IMR-90 (cell line): ENCODE measurements around the gene ZNF273. TPM values are rescaled to one million over a fixed set of nuclear protein-coding genes. Genes with fewer than 3 reads are reported as not detected.

Experiments
- ATAC-seq: fragments of 200-7000 bp; cut with Tn5 transposase; 2 replicates; pipeline ENCODE4 v1.9.1; 2020; ENCODE audit warnings: low read depth, mild to moderate bottlenecking, moderate library complexity
- BruUV-seq: library from RNA; stranded (reverse); fragments of 400-500 nt; replicated peaks from 2 replicates; lab custom pipeline; 2021; lab: Mats Ljungman, UMichigan
- CTCF ChIA-PET: fragments of 300-600 bp; formaldehyde crosslinking; extraction: SDS; loops from one replicate; lab custom pipeline; 2021; ENCODE audit warnings: antibody characterized with exemption; lab: Yijun Ruan, JAX
- POLR2A ChIA-PET: fragments of 300-600 bp; sonication (Branson Sonifier 250); formaldehyde crosslinking; loops from one replicate; lab custom pipeline; 2022; ENCODE audit warnings: antibody characterized with exemption; ENCODE audit not compliant: unreplicated experiment; lab: Charles Lee
- DNase-seq: peaks from one replicate; pipeline ENCODE4 v3.0.0; 2013
- H2AFZ ChIP-seq: replicated peaks from 2 replicates; pipeline ENCODE3; 2013; ENCODE audit warnings: low read length, mild to moderate bottlenecking; ENCODE audit not compliant: poor library complexity
- H2AK5ac ChIP-seq: 2 replicates; pipeline ENCODE4 v1.6.1; 2013; ENCODE audit warnings: low read depth, low read length, inconsistent platforms
- H2AK9ac ChIP-seq: replicated peaks from 2 replicates; pipeline ENCODE3; 2013; ENCODE audit warnings: mild to moderate bottlenecking, low read depth, low read length, moderate library complexity; ENCODE audit not compliant: poor library complexity
- H2BK120ac ChIP-seq: 2 replicates; pipeline ENCODE4 v1.6.1; 2013; ENCODE audit warnings: low read depth, low read length, inconsistent platforms
- H2BK15ac ChIP-seq: 3 replicates; pipeline ENCODE4 v1.6.1; 2013; ENCODE audit warnings: low read depth, low read length, inconsistent platforms
- H2BK20ac ChIP-seq: 2 replicates; pipeline ENCODE4 v1.6.1; 2013; ENCODE audit warnings: low read depth, mild to moderate bottlenecking, inconsistent platforms, low read length, moderate library complexity
- H2BK5ac ChIP-seq: 2 replicates; pipeline ENCODE4 v1.6.1; 2013; ENCODE audit warnings: mild to moderate bottlenecking, low read depth, low read length, inconsistent platforms; ENCODE audit not compliant: poor library complexity, severe bottlenecking
- H3K14ac ChIP-seq: replicated peaks from 2 replicates; pipeline ENCODE4 v1.6.1; 2013; ENCODE audit warnings: low read depth, low read length, inconsistent platforms
- H3K18ac ChIP-seq: 2 replicates; pipeline ENCODE4 v1.6.1; 2013; ENCODE audit warnings: low read depth, low read length, control low read depth
- H3K23ac ChIP-seq: 2 replicates; pipeline ENCODE4 v1.6.1; 2013; ENCODE audit warnings: low read depth, low read length, inconsistent platforms
- H3K27ac ChIP-seq: 2 replicates; pipeline ENCODE4 v1.5.1; 2013; ENCODE audit warnings: mild to moderate bottlenecking, control low read depth, low read length; ENCODE audit not compliant: insufficient read depth
- H3K27me3 ChIP-seq: 2 replicates; pipeline ENCODE4 v1.6.1; 2013; ENCODE audit warnings: low read length; ENCODE audit not compliant: control insufficient read depth, insufficient read depth
- H3K36me3 ChIP-seq: 2 replicates; pipeline ENCODE4 v1.6.1; 2013; ENCODE audit warnings: low read length, mixed read lengths; ENCODE audit not compliant: control insufficient read depth, insufficient read depth
- H3K4ac ChIP-seq: 2 replicates; pipeline ENCODE4 v1.6.1; 2013; ENCODE audit warnings: low read depth, low read length, inconsistent platforms
- H3K4me1 ChIP-seq: 2 replicates; pipeline ENCODE4 v1.6.1; 2013; ENCODE audit warnings: low read length, mixed read lengths; ENCODE audit not compliant: control insufficient read depth, insufficient read depth
- H3K4me2 ChIP-seq: 2 replicates; pipeline ENCODE4 v1.6.1; 2013; ENCODE audit warnings: low read depth, mild to moderate bottlenecking, control low read depth, low read length, moderate library complexity
- H3K4me3 ChIP-seq: 2 replicates; pipeline ENCODE4 v1.5.1; 2013; ENCODE audit warnings: low read depth, mild to moderate bottlenecking, control low read depth, low read length, moderate library complexity; ENCODE audit not compliant: insufficient read depth
- H3K56ac ChIP-seq: 2 replicates; pipeline ENCODE4 v1.6.1; 2013; ENCODE audit warnings: low read length, inconsistent platforms; ENCODE audit not compliant: insufficient read depth; ENCODE audit errors: extremely low read depth
- H3K79me1 ChIP-seq, 2 experiments: 2 replicates each; pipeline ENCODE4 v1.6.1; 2013; ENCODE audit warnings: low read length in 2 of 2, inconsistent platforms in 1 of 2, low read depth in 1 of 2
- H3K9ac ChIP-seq: 2 replicates; pipeline ENCODE4 v1.6.1; 2013; ENCODE audit warnings: low read depth, low read length, control low read depth
- H3K9me1 ChIP-seq: 2 replicates; pipeline ENCODE4 v1.6.1; 2013; ENCODE audit warnings: low read length, inconsistent platforms; ENCODE audit not compliant: insufficient read depth
- H3K9me3 ChIP-seq: 2 replicates; pipeline ENCODE4 v1.6.1; 2013; ENCODE audit warnings: low read length; ENCODE audit not compliant: control insufficient read depth, insufficient read depth
- H4K20me1 ChIP-seq: 2 replicates; pipeline ENCODE4 v1.6.1; 2013; ENCODE audit warnings: low read length, inconsistent platforms; ENCODE audit not compliant: insufficient read depth
- H4K5ac ChIP-seq: 2 replicates; pipeline ENCODE4 v1.6.1; 2013; ENCODE audit warnings: mild to moderate bottlenecking, low read depth, low read length, control low read depth
- H4K8ac ChIP-seq, 2 experiments: 2 replicates each; pipeline ENCODE4 v1.6.1; 2013; ENCODE audit warnings: low read depth in 2 of 2, low read length in 2 of 2, control low read depth in 1 of 2, inconsistent platforms in 1 of 2
- H4K91ac ChIP-seq: 2 replicates; pipeline ENCODE4 v1.6.1; 2013; ENCODE audit warnings: low read depth, low read length, inconsistent platforms; ENCODE audit not compliant: insufficient read depth
- CEBPB ChIP-seq: IDR thresholded peaks from 2 replicates; pipeline ENCODE4 v1.6.1; 2012; ENCODE audit warnings: low read depth, low read length, improper control_type of control experiment
- CTCF ChIP-seq: conservative IDR thresholded peaks from 2 replicates; pipeline ENCODE4 v1.5.1; 2012; ENCODE audit warnings: mild to moderate bottlenecking, low read depth, low read length, improper control_type of control experiment
- ELK1 ChIP-seq: fragments of 150-350 bp; IDR thresholded peaks from 2 replicates; pipeline ENCODE4 v1.6.1; 2016; ENCODE audit warnings: low read depth, mild to moderate bottlenecking, low read length, moderate library complexity, borderline replicate concordance
- FOS ChIP-seq: fragments of 150-350 bp; IDR thresholded peaks from 2 replicates; pipeline ENCODE4 v1.6.1; 2016; ENCODE audit warnings: low read depth, low read length
- MAZ ChIP-seq: IDR thresholded peaks from 2 replicates; pipeline ENCODE4 v1.6.1; 2012; ENCODE audit warnings: low read depth, mild to moderate bottlenecking, low read length, improper control_type of control experiment, moderate library complexity, borderline replicate concordance
- NFE2L2 ChIP-seq: fragments of 150-350 bp; IDR thresholded peaks from 2 replicates; pipeline ENCODE4 v1.6.1; 2016; ENCODE audit warnings: low read depth, mild to moderate bottlenecking, low read length
- RCOR1 ChIP-seq: IDR thresholded peaks from 2 replicates; pipeline ENCODE4 v1.6.1; 2012; ENCODE audit warnings: mild to moderate bottlenecking, low read length, improper control_type of control experiment; ENCODE audit not compliant: insufficient replicate concordance
- USF2 ChIP-seq: fragments of 150-350 bp; IDR thresholded peaks from 2 replicates; pipeline ENCODE4 v1.6.1; 2017; ENCODE audit warnings: mild to moderate bottlenecking, antibody characterized with exemption, low read length, low read depth
- WGBS, 2 experiments: methylation state at CpG; one replicate each; pipeline versions ENCODE4 v1.1.5 to v1.1.7; 2013; ENCODE audit warnings: missing lambda C conversion rate in 2 of 2; ENCODE audit not compliant: insufficient read length in 1 of 2; ENCODE audit errors: extremely low coverage in 2 of 2; 5-methylcytosine and 5-hydroxymethylcytosine counted together
- dilution Hi-C: fragments of 300-500 bp; cut with HindIII; formaldehyde crosslinking; loops from one replicate; pipeline ENCODE4 v1.14.3; 2018; ENCODE audit warnings: low sequenced_read_pairs; ENCODE audit not compliant: unreplicated experiment
- in situ Hi-C: fragments of 300-500 bp; cut with MboI; formaldehyde crosslinking; loops from 3 replicates; pipeline ENCODE4 v1.14.3; 2019; ENCODE audit warnings: low sequenced_read_pairs, inconsistent platforms, mixed read lengths
- intact Hi-C: fragments of 100-400 bp; cut with micrococcal nuclease; formaldehyde crosslinking; loops from 2 replicates; pipeline ENCODE4 v1.10.0; 2022
- polyA plus RNA-seq, 3 experiments: library from polyadenylated mRNA; depleted of rRNA; stranded (reverse); fragments of >200 nt; gene quantifications; 2 replicates each; pipeline ENCODE4 v1.2.3, GENCODE V29; 2012; ENCODE audit warnings: low replicate concordance in 1 of 3
- total RNA-seq: library from RNA; depleted of rRNA; stranded (reverse); fragments of >200 nt; gene quantifications from 2 replicates; pipeline ENCODE4 v1.2.3, GENCODE V29; 2012

ZNF273 gene
- total and polyA plus RNA-seq, 2 of the 4 experiments (the other 2 are of a cell fraction) = 1.5 to 2.7 TPM

GRCh38 chr7:64959072-64959747 is 56.1 kb downstream of the ZNF273 start:
- no peak for TF ChIP-seq NFE2L2
- TF ChIP-seq ELK1 = no peak
- no peak for TF ChIP-seq RCOR1
- TF ChIP-seq MAZ = no peak
- no peak for TF ChIP-seq FOS
- TF ChIP-seq USF2 = no peak
- no peak for TF ChIP-seq CTCF
- no peak for TF ChIP-seq CEBPB
- H3K4me3 ChIP-seq = no peak overlapping the region
- H2AK5ac ChIP-seq = no peak overlapping the region
- H4K91ac ChIP-seq = no peak overlapping the region
- no peak overlapping the region for H3K18ac ChIP-seq
- in situ Hi-C loops = no loop called here
- H3K9ac ChIP-seq = no peak overlapping the region
- H3K27ac ChIP-seq = no peak overlapping the region
- no peaks in the 10 kb centered on the region for H3K27me3 ChIP-seq
- H2BK20ac ChIP-seq = no peak overlapping the region
- ATAC-seq (no peak), DNase-seq (no peak)
- H4K20me1 ChIP-seq = no peaks in the 10 kb centered on the region
- H3K36me3 ChIP-seq = no peaks in the 10 kb centered on the region
- no TSS peak for BruUV-seq
- no peak overlapping the region for H2BK120ac ChIP-seq
- no peak overlapping the region for H2AK9ac ChIP-seq
- H3K9me1 ChIP-seq = no peaks in the 10 kb centered on the region
- no peaks in the 10 kb centered on the region; the same call in 1 of the 2 replicates for H3K9me3 ChIP-seq
- H3K23ac ChIP-seq = no peak overlapping the region
- dilution Hi-C loops = no loop called here
- no peak overlapping the region for H2BK5ac ChIP-seq
- ChIA-PET POLR2A (no interaction called here), CTCF (interaction anchor here (1.1 kb wide), 1 partner anchor 12 kb away, joined by 3 read pairs; no protein-coding TSS in a partner anchor)
- H2AFZ ChIP-seq = peak overlapping the region; percentile 32
- H4K8ac ChIP-seq = no peak overlapping the region
- no peak overlapping the region for H3K4me2 ChIP-seq
- no peaks in the 10 kb centered on the region for H3K79me1 ChIP-seq
- no peak overlapping the region for H2BK15ac ChIP-seq
- WGBS, 2 experiments = no CpG with 5 or more reads among the region's 3 CpGs
- no peak overlapping the region for H3K56ac ChIP-seq
- no peaks in the 10 kb centered on the region for H3K4me1 ChIP-seq
- H3K14ac ChIP-seq = no peak overlapping the region
- no peak overlapping the region for H4K5ac ChIP-seq
- intact Hi-C loops = no loop called here
- H3K4ac ChIP-seq = no peak overlapping the region
